NT2/D1 (cell line): ENCODE results near the gene ANKRD39.

Source experiments
- SUZ12 ChIP-seq: IDR thresholded peaks from 2 replicates; pipeline ENCODE4 v1.6.1; 2011; ENCODE audit not compliant: insufficient read length, insufficient read depth; ENCODE audit errors: extremely low read depth
- YY1 ChIP-seq: IDR thresholded peaks from 2 replicates; pipeline ENCODE4 v1.6.1; 2011; ENCODE audit not compliant: insufficient read length, insufficient read depth
- ZNF274 ChIP-seq: IDR thresholded peaks from 2 replicates; pipeline ENCODE4 v1.6.1; 2011; ENCODE audit warnings: mild to moderate bottlenecking, low read depth, low read length

DNA sequence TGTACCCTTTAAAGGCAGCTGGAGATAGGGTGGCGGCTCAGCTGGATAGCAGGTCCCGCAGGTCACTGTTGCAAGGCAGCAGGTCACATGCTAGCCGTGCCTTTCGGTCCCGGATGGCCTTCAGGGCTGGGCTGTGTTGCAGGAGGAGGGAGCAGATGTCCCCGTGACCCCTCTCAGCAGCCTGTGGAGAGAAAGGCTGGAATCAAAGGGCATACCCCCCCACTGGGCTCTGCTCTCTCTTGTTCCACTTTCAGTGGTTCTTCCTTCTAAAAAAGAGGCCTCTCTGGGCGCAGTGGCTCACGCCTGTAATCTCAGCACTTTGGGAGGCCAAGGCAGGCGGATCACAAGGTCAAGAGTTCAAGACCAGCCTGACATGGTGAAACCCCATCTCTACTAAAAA lies 9.6 kb downstream of the ANKRD39 start:
- TF ChIP-seq SUZ12: no peak
- no peak for TF ChIP-seq ZNF274
- no peak for TF ChIP-seq YY1
